ENCODE data around the gene ETFBKMT.
"Not testable (repeated sequence)": the region's sequence is repeated elsewhere in the genome, so short reads cannot be mapped to it uniquely, and the experiment has no call there.

Gene ETFBKMT

DNA sequence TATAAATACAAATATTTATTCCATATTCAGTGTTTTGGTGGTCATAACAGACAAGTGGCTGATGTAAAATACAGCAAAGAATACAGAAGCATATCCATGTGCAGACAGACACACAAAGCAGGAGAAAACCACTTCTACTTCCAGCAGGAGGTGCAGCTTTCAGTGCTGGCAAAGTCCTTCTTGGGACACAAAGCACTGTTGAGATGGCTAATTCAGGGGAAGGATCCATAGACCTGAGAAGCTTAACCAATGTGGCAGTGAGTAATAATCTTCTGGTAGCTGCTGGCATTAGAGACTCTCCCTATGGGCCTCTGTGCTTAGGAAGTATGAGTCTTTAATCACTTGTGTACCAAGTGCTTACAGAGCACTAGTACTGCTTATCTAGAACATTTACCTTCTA lies 42.6 kb downstream of the ETFBKMT start:
- no peak overlapping the region for H3K9ac ChIP-seq (ENCODE audit: low read length)
- H3K27me3 ChIP-seq (replicated peaks; ENCODE audit: insufficient read depth, low read length), result no peaks in the 10 kb centered on the region
- H3K79me2 ChIP-seq (ENCODE audit: low read length), result no peaks in the 10 kb centered on the region
- H2AFZ ChIP-seq (ENCODE audit: low read length), result no peak overlapping the region
- no peak overlapping the region for H3K27ac ChIP-seq (ENCODE audit: low read length)
- H4K20me1 ChIP-seq (ENCODE audit: insufficient read depth, low read length), result no peaks in the 10 kb centered on the region
- no peaks in the 10 kb centered on the region for H3K4me1 ChIP-seq (ENCODE audit: low read length)
- H3K36me3 ChIP-seq (replicated peaks; ENCODE audit: insufficient read depth, low read length), result no peaks in the 10 kb centered on the region
- H3K4me2 ChIP-seq (ENCODE audit: low read depth, low read length), result no peak overlapping the region
- H3K9me3 ChIP-seq (replicated peaks; ENCODE audit: insufficient read depth, low read length), result no peaks in the 10 kb centered on the region
- H3K9me2 ChIP-seq (replicated peaks; ENCODE audit: insufficient read depth, low read length), result no peaks in the 10 kb centered on the region
- H3K4me3 ChIP-seq (ENCODE audit: low read length), result no peak overlapping the region
- H3F3A ChIP-seq (ENCODE audit: insufficient read depth, low read length), result no peaks in the 10 kb centered on the region
- TF ChIP-seq EZH2phosphoT487 (IDR thresholded peaks at IDR 0.05; ENCODE audit: low read length), result no peak
- TF ChIP-seq CTCF (IDR thresholded peaks at IDR 0.05; ENCODE audit: low read length), result no peak
- no peak for TF ChIP-seq EZH2 (optimal IDR thresholded peaks at IDR 0.05; ENCODE audit: low read depth, low read length)
- no peak for DNase-seq

DNA sequence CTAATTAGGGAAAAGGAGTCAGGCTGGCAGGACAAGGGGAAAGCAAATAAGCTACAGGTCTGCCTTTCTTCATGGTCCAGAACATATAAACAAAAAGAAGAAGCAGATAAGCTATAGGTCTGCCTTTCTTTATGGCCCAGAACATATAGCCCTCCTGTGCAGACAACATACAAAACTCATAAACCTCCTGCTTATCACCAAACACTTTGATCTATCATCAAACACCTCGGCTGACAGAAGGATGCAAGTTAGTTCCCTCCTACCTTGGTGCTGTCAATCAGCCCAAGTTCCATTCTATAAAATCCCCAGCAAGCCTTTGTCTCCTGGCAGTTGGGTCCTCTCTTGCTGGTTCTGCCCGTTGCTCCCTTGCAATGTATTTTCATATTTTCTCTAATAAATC lies 46.1 kb downstream of the ETFBKMT start:
- DNase-seq, result no peak
- no peaks in the 10 kb centered on the region for H3K9me2 ChIP-seq (replicated peaks; ENCODE audit: insufficient read depth, low read length)
- H3K27ac ChIP-seq (ENCODE audit: low read length), result no peak overlapping the region
- H4K20me1 ChIP-seq (ENCODE audit: insufficient read depth, low read length), result no peaks in the 10 kb centered on the region
- H3K27me3 ChIP-seq (replicated peaks; ENCODE audit: insufficient read depth, low read length), result no peaks in the 10 kb centered on the region
- H3K4me1 ChIP-seq (ENCODE audit: low read length), result no peaks in the 10 kb centered on the region
- no peak for TF ChIP-seq EZH2 (optimal IDR thresholded peaks at IDR 0.05; ENCODE audit: low read depth, low read length)
- no peak for TF ChIP-seq EZH2phosphoT487 (IDR thresholded peaks at IDR 0.05; ENCODE audit: low read length)
- no peak for TF ChIP-seq CTCF (IDR thresholded peaks at IDR 0.05; ENCODE audit: low read length)
- no peak overlapping the region for H3K4me2 ChIP-seq (ENCODE audit: low read depth, low read length)
- H3K36me3 ChIP-seq (replicated peaks; ENCODE audit: insufficient read depth, low read length), result no peaks in the 10 kb centered on the region
- no peak overlapping the region for H3K4me3 ChIP-seq (ENCODE audit: low read length)
- H3K79me2 ChIP-seq (ENCODE audit: low read length), result no peaks in the 10 kb centered on the region
- no peaks in the 10 kb centered on the region for H3K9me3 ChIP-seq (replicated peaks; ENCODE audit: insufficient read depth, low read length)
- H3F3A ChIP-seq (ENCODE audit: insufficient read depth, low read length), result no peaks in the 10 kb centered on the region
- H2AFZ ChIP-seq (ENCODE audit: low read length), result no peak overlapping the region
- H3K9ac ChIP-seq (ENCODE audit: low read length), result no peak overlapping the region

GRCh38 chr12:31708118-31708517 lies 48.6 kb downstream of the ETFBKMT start:
- H3K9me2 ChIP-seq (replicated peaks; ENCODE audit: insufficient read depth, low read length); H3K79me2 ChIP-seq (ENCODE audit: low read length); H3K9me3 ChIP-seq (replicated peaks; ENCODE audit: insufficient read depth, low read length); DNase-seq; H3K9ac ChIP-seq (ENCODE audit: low read length); H3F3A ChIP-seq (ENCODE audit: insufficient read depth, low read length); H3K36me3 ChIP-seq (replicated peaks; ENCODE audit: insufficient read depth, low read length); H4K20me1 ChIP-seq (ENCODE audit: insufficient read depth, low read length); H3K27ac ChIP-seq (ENCODE audit: low read length); H3K4me2 ChIP-seq (ENCODE audit: low read depth, low read length); H2AFZ ChIP-seq (ENCODE audit: low read length); H3K4me3 ChIP-seq (ENCODE audit: low read length); H3K27me3 ChIP-seq (replicated peaks; ENCODE audit: insufficient read depth, low read length); H3K4me1 ChIP-seq (ENCODE audit: low read length): not testable (repeated sequence)

DNA sequence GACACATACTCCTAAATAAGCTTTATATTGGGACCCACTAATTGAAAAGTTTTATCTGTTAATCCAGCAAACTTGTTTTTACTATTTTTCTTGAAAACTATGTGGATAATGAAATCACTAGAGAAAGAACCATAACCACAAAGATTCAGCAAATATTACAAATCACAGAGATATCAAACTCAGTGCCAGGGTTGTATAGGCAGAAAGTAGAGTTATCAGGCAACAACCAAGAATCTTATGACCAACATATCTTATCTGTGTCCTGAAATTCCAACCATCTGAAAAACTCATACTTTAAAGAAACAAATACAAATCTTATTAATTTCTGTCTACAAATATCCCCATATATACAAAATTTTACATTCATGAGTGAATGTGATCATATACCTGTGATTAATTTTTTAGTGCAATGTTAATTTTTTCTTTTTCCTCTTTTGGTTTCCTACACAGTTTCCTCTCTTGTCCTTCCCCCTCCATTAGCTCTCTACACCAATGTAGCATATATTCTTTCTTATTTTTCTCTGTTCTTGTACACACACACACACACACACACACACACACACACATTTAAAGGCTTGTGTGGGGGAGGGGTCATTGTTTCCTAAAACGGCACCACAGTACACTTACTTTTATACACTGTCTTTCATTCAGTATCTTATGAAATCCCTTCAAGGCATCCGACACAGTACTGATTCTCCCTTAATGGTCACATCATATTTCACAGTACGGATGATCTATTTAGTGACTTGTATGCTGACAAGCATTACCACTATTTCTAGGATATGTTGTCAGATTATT lies 50.7 kb downstream of the ETFBKMT start:
- H3K9me2 ChIP-seq (replicated peaks; ENCODE audit: insufficient read depth, low read length), result no peaks in the 10 kb centered on the region
- no peak overlapping the region for H3K9ac ChIP-seq (ENCODE audit: low read length)
- no peak overlapping the region for H3K27ac ChIP-seq (ENCODE audit: low read length)
- no peaks in the 10 kb centered on the region for H4K20me1 ChIP-seq (ENCODE audit: insufficient read depth, low read length)
- H2AFZ ChIP-seq (ENCODE audit: low read length), result no peak overlapping the region
- TF ChIP-seq CTCF (IDR thresholded peaks at IDR 0.05; ENCODE audit: low read length) (no peak), EZH2phosphoT487 (IDR thresholded peaks at IDR 0.05; ENCODE audit: low read length) (no peak), EZH2 (optimal IDR thresholded peaks at IDR 0.05; ENCODE audit: low read depth, low read length) (no peak)
- H3K36me3 ChIP-seq (replicated peaks; ENCODE audit: insufficient read depth, low read length), result no peaks in the 10 kb centered on the region
- no peaks in the 10 kb centered on the region for H3K79me2 ChIP-seq (ENCODE audit: low read length)
- no peaks in the 10 kb centered on the region for H3K4me1 ChIP-seq (ENCODE audit: low read length)
- H3F3A ChIP-seq (ENCODE audit: insufficient read depth, low read length), result no peaks in the 10 kb centered on the region
- H3K27me3 ChIP-seq (replicated peaks; ENCODE audit: insufficient read depth, low read length), result no peaks in the 10 kb centered on the region
- no peak overlapping the region for H3K4me2 ChIP-seq (ENCODE audit: low read depth, low read length)
- no peak for DNase-seq
- H3K9me3 ChIP-seq (replicated peaks; ENCODE audit: insufficient read depth, low read length), result no peaks in the 10 kb centered on the region
- no peak overlapping the region for H3K4me3 ChIP-seq (ENCODE audit: low read length)
